ENCODE measurements around the gene ZNF558. TPM values are rescaled to one million over a fixed set of nuclear protein-coding genes. Genes with fewer than 3 reads are reported as not detected.

The ZNF558 gene
- total RNA-seq (10 to 100 TPM; 20.0 to 27.7 (median 22.5) TPM), polyA plus RNA-seq (10 to 100 TPM; 13.1 to 14.1 (median 13.2) TPM)
- long read RNA-seq, donor 1, full-length matches to known transcripts: 3 of 3 reads
- long read RNA-seq, donor 1, partial matches to known transcripts: 0 of 3 reads
- long read RNA-seq, donor 1, other reads (novel, unspliced or antisense): 0 of 3 reads
- long read RNA-seq, donor 2: 0 reads

DNA sequence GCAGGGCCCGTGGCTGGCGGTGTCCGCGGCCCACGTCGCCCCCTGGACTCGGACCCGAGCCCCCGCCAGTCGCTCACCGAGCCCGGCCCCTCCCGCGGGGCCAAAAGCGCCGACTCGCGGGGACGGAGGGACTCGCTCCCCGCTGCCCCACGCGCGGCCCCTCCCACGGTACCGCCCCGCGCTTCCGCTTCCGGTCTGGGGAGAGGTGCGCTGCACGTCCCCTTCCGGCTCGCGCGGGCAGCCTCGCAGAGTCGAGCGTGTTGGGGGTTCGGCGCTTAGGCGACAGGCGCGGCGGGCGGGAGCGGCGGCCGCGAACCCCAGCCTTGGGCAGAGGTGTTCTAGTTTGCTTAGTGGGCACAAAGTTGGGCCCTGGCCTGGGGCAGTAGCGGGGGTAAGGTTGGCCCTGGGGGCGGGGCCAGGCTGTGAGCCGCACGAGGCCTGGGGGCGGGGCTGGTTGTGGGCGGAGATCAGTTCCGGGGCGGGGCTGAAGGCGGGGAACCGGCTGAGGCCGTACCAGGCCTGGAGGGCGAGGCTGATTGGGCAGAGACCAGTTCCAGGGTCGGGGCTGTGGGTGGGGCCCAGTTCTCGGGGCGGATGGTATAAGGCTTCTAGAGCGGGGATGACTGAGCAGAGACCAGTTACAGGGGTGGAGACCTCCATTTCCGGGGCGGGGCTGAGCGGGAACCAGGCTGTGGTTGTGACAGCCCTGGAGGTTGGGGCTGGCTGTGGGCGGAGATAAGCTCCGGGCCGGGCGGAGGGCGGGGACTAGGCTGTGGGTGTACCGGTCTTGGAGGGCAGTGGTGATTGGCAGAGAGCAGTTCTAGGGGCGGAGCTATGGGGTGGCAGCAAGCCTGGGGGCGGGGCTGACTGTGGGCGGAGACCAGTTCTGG lies at the start of gene ZNF558, which contains the start of gene MBD3L1:
ZNF558 (minus strand) TSS at position 173 of the 890 bp plus-strand sequence. CDS start 9,645 bp downstream, outside the sequence.
MBD3L1 (plus strand) TSS at position 246 of the 890 bp plus-strand sequence. CDS start 10,302 bp downstream, outside the sequence.
- intact Hi-C loops (cut with DNase I; ENCODE audit: low total_unique reads): no loop called here
- peaks cover 0 to 14% (median 0%) of the 10 kb centered on the region in 8 donors for H3K9me3 ChIP-seq
- DNase-seq: peak; percentile 100
- peaks cover 6 to 23% (median 12%) of the 10 kb centered on the region in 6 donors for H3K4me1 ChIP-seq
- WGBS, 5 donors: 0 to 7% (median 2%) methylated on average over 28 to 78 of the region's 78 CpGs
- peaks cover 0 to 25% (median 3%) of the 10 kb centered on the region in 6 donors for H3K36me3 ChIP-seq
- H3K27ac ChIP-seq: peak within 1 kb of the TSS; percentile 95 to 98 (median 98)
- TF ChIP-seq POLR2A (IDR thresholded peaks at IDR 0.05): peak in 2 of 3 donors; percentile 27 to 38
- TF ChIP-seq, protein P1, sequence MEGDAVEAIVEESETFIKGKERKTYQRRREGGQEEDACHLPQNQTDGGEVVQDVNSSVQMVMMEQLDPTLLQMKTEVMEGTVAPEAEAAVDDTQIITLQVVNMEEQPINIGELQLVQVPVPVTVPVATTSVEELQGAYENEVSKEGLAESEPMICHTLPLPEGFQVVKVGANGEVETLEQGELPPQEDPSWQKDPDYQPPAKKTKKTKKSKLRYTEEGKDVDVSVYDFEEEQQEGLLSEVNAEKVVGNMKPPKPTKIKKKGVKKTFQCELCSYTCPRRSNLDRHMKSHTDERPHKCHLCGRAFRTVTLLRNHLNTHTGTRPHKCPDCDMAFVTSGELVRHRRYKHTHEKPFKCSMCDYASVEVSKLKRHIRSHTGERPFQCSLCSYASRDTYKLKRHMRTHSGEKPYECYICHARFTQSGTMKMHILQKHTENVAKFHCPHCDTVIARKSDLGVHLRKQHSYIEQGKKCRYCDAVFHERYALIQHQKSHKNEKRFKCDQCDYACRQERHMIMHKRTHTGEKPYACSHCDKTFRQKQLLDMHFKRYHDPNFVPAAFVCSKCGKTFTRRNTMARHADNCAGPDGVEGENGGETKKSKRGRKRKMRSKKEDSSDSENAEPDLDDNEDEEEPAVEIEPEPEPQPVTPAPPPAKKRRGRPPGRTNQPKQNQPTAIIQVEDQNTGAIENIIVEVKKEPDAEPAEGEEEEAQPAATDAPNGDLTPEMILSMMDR (IDR thresholded peaks at IDR 0.05 in 8 of 11, conservative IDR thresholded peaks at IDR 0.05 in 3 of 11): peak in 9 of 11 experiments; percentile 30 to 70 (median 53)
- peak; percentile 95 to 98 (median 95) for TF ChIP-seq POLR2AphosphoS5 (IDR thresholded peaks at IDR 0.05)
- no peaks in the 10 kb centered on the region for H3K27me3 ChIP-seq (replicated peaks in 1 of 7)
- peak within 1 kb of the TSS; percentile 68 to 91 (median 85) for H3K4me3 ChIP-seq

DNA sequence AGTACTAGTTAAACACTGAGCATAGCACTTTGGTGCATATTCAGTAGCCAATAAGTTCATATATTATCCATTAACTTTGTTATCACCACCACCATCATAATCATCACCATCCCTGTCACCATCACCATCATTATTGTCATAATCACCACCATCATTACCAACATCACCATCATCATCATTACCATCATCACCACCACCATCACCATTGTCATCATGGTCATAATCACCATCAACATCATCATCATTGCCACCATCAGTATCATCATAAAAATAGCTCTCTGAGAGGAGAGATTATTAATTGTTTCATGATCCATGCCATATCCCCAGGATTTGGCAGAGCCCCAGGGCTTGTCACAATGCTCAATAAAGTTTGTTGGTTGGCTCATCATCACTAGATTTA lies 49.4 kb upstream of the ZNF558 start:
- Histone ChIP-seq H3K36me3 (no peaks in the 10 kb centered on the region), H3K27ac (no peak overlapping the region), H3K27me3 (replicated peaks in 1 of 7) (peaks cover 0 to 19% (median 0%) of the 10 kb centered on the region in 7 donors), H3K4me3 (no peak overlapping the region), H3K4me1 (no peaks in the 10 kb centered on the region), H3K9me3 (peaks cover 0 to 66% (median 11%) of the 10 kb centered on the region in 8 donors)
- no peak for TF ChIP-seq POLR2A (IDR thresholded peaks at IDR 0.05)
- TF ChIP-seq, protein P1 (IDR thresholded peaks at IDR 0.05 in 8 of 11, conservative IDR thresholded peaks at IDR 0.05 in 3 of 11): no peak
- no peak for DNase-seq
- intact Hi-C loops (cut with DNase I; ENCODE audit: low total_unique reads): no loop called here

DNA sequence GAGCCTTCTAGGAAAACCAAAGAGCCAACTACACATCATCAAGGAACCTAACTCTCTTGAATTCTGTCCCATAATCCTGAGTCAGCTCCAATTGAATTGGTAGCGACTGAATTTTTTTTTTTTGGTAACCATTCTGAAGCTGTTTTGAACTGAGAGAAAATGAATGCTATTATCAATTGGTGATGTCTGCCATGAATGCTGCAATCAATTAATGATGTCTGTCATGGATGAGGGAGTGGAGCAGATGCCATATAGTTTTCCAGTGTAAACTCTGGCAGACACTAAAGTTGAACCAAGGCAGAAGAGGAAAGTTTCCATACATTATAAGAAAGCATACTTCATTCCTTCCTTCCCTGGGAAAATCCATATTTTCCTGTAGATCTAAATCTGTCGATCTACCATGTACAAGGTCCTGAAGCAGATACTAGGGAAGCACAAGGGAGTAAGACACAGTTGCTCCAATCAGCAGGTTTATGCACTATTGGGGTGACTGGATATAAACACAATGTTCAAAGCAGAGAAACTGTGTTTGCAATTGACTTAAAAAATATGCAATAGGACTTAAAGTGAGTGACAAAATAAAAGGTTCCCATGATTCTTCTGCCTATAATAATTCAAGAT lies 48.9 kb upstream of the ZNF558 start:
- Histone ChIP-seq H3K9me3 (peaks cover 0 to 66% (median 11%) of the 10 kb centered on the region in 8 donors), H3K36me3 (no peaks in the 10 kb centered on the region), H3K27ac (no peak overlapping the region), H3K4me3 (no peak overlapping the region), H3K27me3 (replicated peaks in 1 of 7) (peaks cover 0 to 19% (median 0%) of the 10 kb centered on the region in 7 donors), H3K4me1 (no peaks in the 10 kb centered on the region)
- intact Hi-C loops (cut with DNase I; ENCODE audit: low total_unique reads): no loop called here
- TF ChIP-seq, protein P1 (IDR thresholded peaks at IDR 0.05 in 8 of 11, conservative IDR thresholded peaks at IDR 0.05 in 3 of 11): no peak
- no peak for TF ChIP-seq POLR2A (IDR thresholded peaks at IDR 0.05)
- no peak for TF ChIP-seq POLR2AphosphoS5 (IDR thresholded peaks at IDR 0.05)
- WGBS, 5 donors: 61 to 76% (median 75%) methylated on average over 2 of the region's 2 CpGs
- no peak for DNase-seq

All from spleen (tissue), 13 donors.